Transverse colon (tissue), 4 donors: ENCODE data around the gene ADK.

Source experiments
- CTCF ChIP-seq, 5 experiments: fragments of 200-600 bp in 3 of 5; fragments of 450-650 bp in 2 of 5; sonication (generic) in 3 of 5; IDR thresholded peaks; 1 replicate in 2 of 5; 2 replicates in 3 of 5; pipeline ENCODE4 v1.5.1; 2016 to 2017; ENCODE audit warnings: antibody characterized with exemption in 5 of 5, inconsistent platforms in 3 of 5, mild to moderate bottlenecking in 2 of 5, moderate library complexity in 1 of 5
- EP300 ChIP-seq: sonication (generic); formaldehyde crosslinking; IDR thresholded peaks from one replicate; pipeline ENCODE4 v1.6.1; 2017; ENCODE audit warnings: antibody characterized with exemption, low read depth
- POLR2A ChIP-seq: fragments of 450-650 bp; IDR thresholded peaks from one replicate; pipeline ENCODE4 v1.6.1; 2016; ENCODE audit warnings: antibody characterized with exemption, mild to moderate bottlenecking, moderate library complexity
- POLR2AphosphoS5 ChIP-seq, 3 donors: sonication (generic); formaldehyde crosslinking; IDR thresholded peaks; one replicate each; pipeline ENCODE4 v1.6.1; 2016; ENCODE audit warnings: antibody characterized with exemption in 3 of 3

GRCh38 chr10:74598891-74599566, 448.0 kb downstream of the ADK start:
- no peak for TF ChIP-seq CTCF (IDR thresholded peaks at IDR 0.05)
- no peak for TF ChIP-seq POLR2A
- TF ChIP-seq POLR2AphosphoS5 (IDR thresholded peaks at IDR 0.05): no peak
- no peak for TF ChIP-seq EP300
